Measurements from ENCODE around the gene ARHGAP32. TPM values are rescaled to one million over a fixed set of nuclear protein-coding genes. Genes with fewer than 3 reads are reported as not detected.

ARHGAP32 gene
- total and polyA plus RNA-seq, 2 donors from 2014 or later, result 2.1 to 30.8 TPM

DNA sequence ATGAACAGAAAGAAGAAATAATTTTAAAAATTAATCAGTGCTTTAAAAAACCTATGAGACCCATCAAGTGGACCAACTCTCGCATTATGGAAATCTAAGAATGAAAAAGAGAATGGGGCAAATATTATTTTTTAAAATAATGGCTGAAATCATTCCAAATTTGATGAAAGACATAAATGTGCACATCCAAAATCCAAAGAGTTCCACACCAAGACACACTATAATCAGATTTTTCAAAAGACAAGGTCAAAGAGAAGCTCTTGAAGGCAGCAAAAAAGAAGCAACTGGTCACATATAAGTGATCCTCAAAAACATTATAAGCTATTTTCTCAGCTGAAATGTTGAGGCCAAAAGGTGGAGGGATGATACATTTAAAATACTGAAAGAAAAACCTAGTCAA lies 85.3 kb downstream of the ARHGAP32 start:
- H3K4me1 ChIP-seq (ENCODE audit: control insufficient read depth in 2 of 3, insufficient read depth in 2 of 3, low read depth in 1 of 3, low read length in 3 of 3), result no peaks in the 10 kb centered on the region
- no peak overlapping the region for H3K27ac ChIP-seq (ENCODE audit: low read depth in 2 of 2, low read length in 2 of 2)
- H3K27me3 ChIP-seq (ENCODE audit: control insufficient read depth, insufficient read depth, low read length), result no peaks in the 10 kb centered on the region
- intact Hi-C loops (cut with DNase I), result no loop called here
- H3K9ac ChIP-seq (ENCODE audit: low read length in 3 of 3), result no peak overlapping the region
- no peak overlapping the region for H3K4me3 ChIP-seq (ENCODE audit: low read length in 3 of 3)
- FAIRE-seq (no peak), DNase-seq (no peak)
- peaks cover 0 to 10% (median 0%) of the 10 kb centered on the region in 3 donors for H3K9me3 ChIP-seq (ENCODE audit: control insufficient read depth in 2 of 3, insufficient read depth in 1 of 3, low read length in 3 of 3)
- no peak for TF ChIP-seq CTCF (IDR thresholded peaks at IDR 0.05; ENCODE audit: borderline replicate concordance, extremely low read depth, insufficient read depth)
- H3K36me3 ChIP-seq (ENCODE audit: control insufficient read depth in 2 of 3, insufficient read depth in 3 of 3, low read length in 3 of 3), result no peaks in the 10 kb centered on the region

DNA sequence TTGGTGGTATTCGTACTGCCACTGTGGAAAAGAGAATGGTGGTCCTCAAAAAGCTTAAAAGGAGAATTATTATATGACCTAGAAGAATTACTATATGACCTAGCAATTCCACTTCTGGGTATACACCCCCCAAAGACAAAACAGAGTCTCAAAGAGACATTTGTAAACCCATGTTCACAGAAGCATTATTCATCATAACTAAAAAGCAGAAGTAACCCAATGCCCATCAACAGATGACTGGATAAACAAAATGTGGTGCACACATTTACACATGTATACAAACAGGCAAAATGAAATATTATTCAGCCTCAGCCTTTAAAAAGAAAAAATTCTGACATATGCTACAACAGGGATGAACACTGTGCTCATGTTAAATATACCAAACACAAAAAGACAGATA lies 89.4 kb downstream of the ARHGAP32 start:
- H3K27me3 ChIP-seq (ENCODE audit: control insufficient read depth, insufficient read depth, low read length), result no peaks in the 10 kb centered on the region

GRCh38 chr11:129102225-129102624 lies 89.9 kb downstream of the ARHGAP32 start:
- Histone ChIP-seq H3K4me1 (ENCODE audit: control insufficient read depth in 2 of 3, insufficient read depth in 2 of 3, low read depth in 1 of 3, low read length in 3 of 3) (no peaks in the 10 kb centered on the region), H3K9ac (ENCODE audit: low read length in 3 of 3) (no peak overlapping the region), H3K4me3 (ENCODE audit: low read length in 3 of 3) (no peak overlapping the region), H3K27me3 (ENCODE audit: control insufficient read depth, insufficient read depth, low read length) (no peaks in the 10 kb centered on the region), H3K9me3 (ENCODE audit: control insufficient read depth in 2 of 3, insufficient read depth in 1 of 3, low read length in 3 of 3) (peaks cover 0 to 9% (median 2%) of the 10 kb centered on the region in 3 donors), H3K27ac (ENCODE audit: low read depth in 2 of 2, low read length in 2 of 2) (no peak overlapping the region), H3K36me3 (ENCODE audit: control insufficient read depth in 2 of 3, insufficient read depth in 3 of 3, low read length in 3 of 3) (peaks cover 0 to 3% (median 0%) of the 10 kb centered on the region in 3 donors)
- no peak for TF ChIP-seq CTCF (IDR thresholded peaks at IDR 0.05; ENCODE audit: borderline replicate concordance, extremely low read depth, insufficient read depth)
- no peak for DNase-seq
- intact Hi-C loops (cut with DNase I), result no loop called here
- no peak for FAIRE-seq

More for the DNA sequence above, 89.4 kb downstream of the ARHGAP32 start:
- DNase-seq, result no peak
- H3K27ac ChIP-seq (ENCODE audit: low read depth in 2 of 2, low read length in 2 of 2), result no peak overlapping the region
- TF ChIP-seq CTCF (IDR thresholded peaks at IDR 0.05; ENCODE audit: borderline replicate concordance, extremely low read depth, insufficient read depth), result no peak
- peaks cover 0 to 10% (median 1%) of the 10 kb centered on the region in 3 donors for H3K9me3 ChIP-seq (ENCODE audit: control insufficient read depth in 2 of 3, insufficient read depth in 1 of 3, low read length in 3 of 3)
- peaks cover 0 to 3% (median 0%) of the 10 kb centered on the region in 3 donors for H3K36me3 ChIP-seq (ENCODE audit: control insufficient read depth in 2 of 3, insufficient read depth in 3 of 3, low read length in 3 of 3)
- no peak overlapping the region for H3K4me3 ChIP-seq (ENCODE audit: low read length in 3 of 3)
- no peaks in the 10 kb centered on the region for H3K4me1 ChIP-seq (ENCODE audit: control insufficient read depth in 2 of 3, insufficient read depth in 2 of 3, low read depth in 1 of 3, low read length in 3 of 3)
- no peak for FAIRE-seq
- H3K9ac ChIP-seq (ENCODE audit: low read length in 3 of 3), result no peak overlapping the region
- intact Hi-C loops (cut with DNase I), result no loop called here

- H3K4me1 ChIP-seq (ENCODE audit: control insufficient read depth in 2 of 3, insufficient read depth in 2 of 3, low read depth in 1 of 3, low read length in 3 of 3), result no peaks in the 10 kb centered on the region
- no peak overlapping the region for H3K27ac ChIP-seq (ENCODE audit: low read depth in 2 of 2, low read length in 2 of 2)
- no peak overlapping the region for H3K9ac ChIP-seq (ENCODE audit: low read length in 3 of 3)
- FAIRE-seq, result no peak
- H3K4me3 ChIP-seq (ENCODE audit: low read length in 3 of 3), result no peak overlapping the region
- TF ChIP-seq CTCF (IDR thresholded peaks at IDR 0.05; ENCODE audit: borderline replicate concordance, extremely low read depth, insufficient read depth), result no peak
- peaks cover 0 to 2% (median 0%) of the 10 kb centered on the region in 3 donors for H3K9me3 ChIP-seq (ENCODE audit: control insufficient read depth in 2 of 3, insufficient read depth in 1 of 3, low read length in 3 of 3)
- no peaks in the 10 kb centered on the region for H3K27me3 ChIP-seq (ENCODE audit: control insufficient read depth, insufficient read depth, low read length)
- intact Hi-C loops (cut with DNase I), result no loop called here
- H3K36me3 ChIP-seq (ENCODE audit: control insufficient read depth in 2 of 3, insufficient read depth in 3 of 3, low read length in 3 of 3), result no peaks in the 10 kb centered on the region
- no peak for DNase-seq
Measured at GRCh38 chr11:129093283-129093682, 98.8 kb downstream of the ARHGAP32 start.
